Measurements from ENCODE around the gene LRRC25.
"Not testable (repeated sequence)": the region's sequence is repeated elsewhere in the genome, so short reads cannot be mapped to it uniquely, and the experiment has no call there.

Gene LRRC25

GRCh38 chr19:18416778-18417249 lies 19.4 kb upstream of the LRRC25 start:
- Histone ChIP-seq H3K27ac (ENCODE audit: insufficient read depth, low read depth, low read length, poor library complexity, severe bottlenecking) (peak overlapping the region; percentile 96), H3K27me3 (ENCODE audit: control insufficient read depth, insufficient read depth, low read length, poor library complexity, severe bottlenecking) (peaks cover 26% of the 10 kb centered on the region), H3K36me3 (ENCODE audit: control insufficient read depth, insufficient read depth, low read length) (no peaks in the 10 kb centered on the region), H3K4me3 (ENCODE audit: insufficient read depth, low read depth, low read length) (peak overlapping the region; percentile 34), H3K9me3 (ENCODE audit: control insufficient read depth, low read length) (no peaks in the 10 kb centered on the region), H3K4me1 (ENCODE audit: control insufficient read depth, insufficient read depth, low read length) (peaks cover 26% of the 10 kb centered on the region)
- WGBS, 2 experiments = 0% methylated on average over 44 of the region's 44 CpGs

GRCh38 chr19:18415178-18415867 lies 17.9 kb upstream of the LRRC25 start:
- peaks cover 26% of the 10 kb centered on the region for H3K4me1 ChIP-seq (ENCODE audit: control insufficient read depth, insufficient read depth, low read length)
- H3K27me3 ChIP-seq (ENCODE audit: control insufficient read depth, insufficient read depth, low read length, poor library complexity, severe bottlenecking) = peaks cover 24% of the 10 kb centered on the region
- no peaks in the 10 kb centered on the region for H3K9me3 ChIP-seq (ENCODE audit: control insufficient read depth, low read length)
- no peak overlapping the region for H3K4me3 ChIP-seq (ENCODE audit: insufficient read depth, low read depth, low read length)
- no peaks in the 10 kb centered on the region for H3K36me3 ChIP-seq (ENCODE audit: control insufficient read depth, insufficient read depth, low read length)
- H3K27ac ChIP-seq (ENCODE audit: insufficient read depth, low read depth, low read length, poor library complexity, severe bottlenecking) = no peak overlapping the region
- WGBS, 2 experiments = 80% methylated on average over 25 of the region's 25 CpGs

GRCh38 chr19:18414504-18415177 lies 17.2 kb upstream of the LRRC25 start:
- no peak overlapping the region for H3K4me3 ChIP-seq (ENCODE audit: insufficient read depth, low read depth, low read length)
- no peak overlapping the region for H3K27ac ChIP-seq (ENCODE audit: insufficient read depth, low read depth, low read length, poor library complexity, severe bottlenecking)
- H3K27me3 ChIP-seq (ENCODE audit: control insufficient read depth, insufficient read depth, low read length, poor library complexity, severe bottlenecking) = peaks cover 18% of the 10 kb centered on the region
- 73 to 76% methylated on average over 9 to 11 of the region's 11 CpGs for WGBS, 2 experiments
- peaks cover 26% of the 10 kb centered on the region for H3K4me1 ChIP-seq (ENCODE audit: control insufficient read depth, insufficient read depth, low read length)
- H3K9me3 ChIP-seq (ENCODE audit: control insufficient read depth, low read length) = no peaks in the 10 kb centered on the region
- no peaks in the 10 kb centered on the region for H3K36me3 ChIP-seq (ENCODE audit: control insufficient read depth, insufficient read depth, low read length)

- Histone ChIP-seq H3K4me3 (ENCODE audit: insufficient read depth, low read depth, low read length) (no peak overlapping the region), H3K27ac (ENCODE audit: insufficient read depth, low read depth, low read length, poor library complexity, severe bottlenecking) (no peak overlapping the region), H3K9me3 (ENCODE audit: control insufficient read depth, low read length) (no peaks in the 10 kb centered on the region), H3K4me1 (ENCODE audit: control insufficient read depth, insufficient read depth, low read length) (peaks cover 16% of the 10 kb centered on the region), H3K27me3 (ENCODE audit: control insufficient read depth, insufficient read depth, low read length, poor library complexity, severe bottlenecking) (peaks cover 4% of the 10 kb centered on the region), H3K36me3 (ENCODE audit: control insufficient read depth, insufficient read depth, low read length) (no peaks in the 10 kb centered on the region)
- WGBS, 2 experiments = 90 to 91% methylated on average over 15 to 16 of the region's 16 CpGs
Observed at GRCh38 chr19:18412610-18413239, 15.3 kb upstream of the LRRC25 start.

- Histone ChIP-seq H3K27ac (ENCODE audit: insufficient read depth, low read depth, low read length, poor library complexity, severe bottlenecking) (no peak overlapping the region), H3K4me1 (ENCODE audit: control insufficient read depth, insufficient read depth, low read length) (no peaks in the 10 kb centered on the region), H3K4me3 (ENCODE audit: insufficient read depth, low read depth, low read length) (no peak overlapping the region), H3K36me3 (ENCODE audit: control insufficient read depth, insufficient read depth, low read length) (no peaks in the 10 kb centered on the region), H3K9me3 (ENCODE audit: control insufficient read depth, low read length) (no peaks in the 10 kb centered on the region), H3K27me3 (ENCODE audit: control insufficient read depth, insufficient read depth, low read length, poor library complexity, severe bottlenecking) (no peaks in the 10 kb centered on the region)
- WGBS, 2 experiments = 72 to 76% methylated on average over 10 of the region's 10 CpGs
Observed at GRCh38 chr19:18408053-18408476, 10.6 kb upstream of the LRRC25 start.

- Histone ChIP-seq H3K27ac (ENCODE audit: insufficient read depth, low read depth, low read length, poor library complexity, severe bottlenecking) (no peak overlapping the region), H3K36me3 (ENCODE audit: control insufficient read depth, insufficient read depth, low read length) (no peaks in the 10 kb centered on the region), H3K9me3 (ENCODE audit: control insufficient read depth, low read length) (no peaks in the 10 kb centered on the region), H3K4me1 (ENCODE audit: control insufficient read depth, insufficient read depth, low read length) (no peaks in the 10 kb centered on the region), H3K4me3 (ENCODE audit: insufficient read depth, low read depth, low read length) (no peak overlapping the region), H3K27me3 (ENCODE audit: control insufficient read depth, insufficient read depth, low read length, poor library complexity, severe bottlenecking) (no peaks in the 10 kb centered on the region)
- 94 to 95% methylated on average over 8 to 9 of the region's 9 CpGs for WGBS, 2 experiments
Observed at GRCh38 chr19:18406749-18407148, 9.3 kb upstream of the LRRC25 start.

- not testable (repeated sequence) for H3K4me3 ChIP-seq (ENCODE audit: insufficient read depth, low read depth, low read length); H3K36me3 ChIP-seq (ENCODE audit: control insufficient read depth, insufficient read depth, low read length); H3K27me3 ChIP-seq (ENCODE audit: control insufficient read depth, insufficient read depth, low read length, poor library complexity, severe bottlenecking); H3K27ac ChIP-seq (ENCODE audit: insufficient read depth, low read depth, low read length, poor library complexity, severe bottlenecking); H3K9me3 ChIP-seq (ENCODE audit: control insufficient read depth, low read length); H3K4me1 ChIP-seq (ENCODE audit: control insufficient read depth, insufficient read depth, low read length)
- WGBS, 2 experiments = 91% methylated on average over 11 of the region's 11 CpGs
Observed at GRCh38 chr19:18405754-18406153, 8.3 kb upstream of the LRRC25 start.

- H3K27me3 ChIP-seq (ENCODE audit: control insufficient read depth, insufficient read depth, low read length, poor library complexity, severe bottlenecking); H3K4me1 ChIP-seq (ENCODE audit: control insufficient read depth, insufficient read depth, low read length); H3K27ac ChIP-seq (ENCODE audit: insufficient read depth, low read depth, low read length, poor library complexity, severe bottlenecking); H3K4me3 ChIP-seq (ENCODE audit: insufficient read depth, low read depth, low read length); H3K36me3 ChIP-seq (ENCODE audit: control insufficient read depth, insufficient read depth, low read length); H3K9me3 ChIP-seq (ENCODE audit: control insufficient read depth, low read length): not testable (repeated sequence)
- WGBS, 2 experiments = 87 to 88% methylated on average over 17 to 18 of the region's 18 CpGs
Observed at GRCh38 chr19:18402455-18403248, 5.2 kb upstream of the LRRC25 start.

GRCh38 chr19:18401580-18402112 lies 4.2 kb upstream of the LRRC25 start:
- peaks cover 4% of the 10 kb centered on the region for H3K4me1 ChIP-seq (ENCODE audit: control insufficient read depth, insufficient read depth, low read length)
- no peaks in the 10 kb centered on the region for H3K27me3 ChIP-seq (ENCODE audit: control insufficient read depth, insufficient read depth, low read length, poor library complexity, severe bottlenecking)
- 67 to 70% methylated on average over 7 of the region's 7 CpGs for WGBS, 2 experiments
- H3K4me3 ChIP-seq (ENCODE audit: insufficient read depth, low read depth, low read length) = no peak overlapping the region
- no peaks in the 10 kb centered on the region for H3K36me3 ChIP-seq (ENCODE audit: control insufficient read depth, insufficient read depth, low read length)
- no peak overlapping the region for H3K27ac ChIP-seq (ENCODE audit: insufficient read depth, low read depth, low read length, poor library complexity, severe bottlenecking)
- H3K9me3 ChIP-seq (ENCODE audit: control insufficient read depth, low read length) = no peaks in the 10 kb centered on the region

Measured in ectodermal cell (in vitro differentiated cells).